Lung (tissue), 12 donors: ENCODE results near the gene EXOC6. TPM values are rescaled to one million over a fixed set of nuclear protein-coding genes. Genes with fewer than 3 reads are reported as not detected.

Experiments used
- ATAC-seq: fragments of 200-7000 bp; cut with Tn5 transposase; one replicate; pipeline ENCODE4 v1.9.1; 2020; ENCODE audit warnings: moderate number of reproducible peaks; ENCODE audit not compliant: insufficient read depth, low FRiP score
- DNase-seq, 3 donors: peaks; one replicate each; pipeline ENCODE4 v3.0.0-alpha.2; 2013 to 2017
- H3K27ac ChIP-seq, 2 donors: one replicate each; pipeline ENCODE4 v1.5.1; 2013; ENCODE audit warnings: mild to moderate bottlenecking in 2 of 2, moderate library complexity in 2 of 2, control low read depth in 1 of 2, inconsistent platforms in 1 of 2, low read depth in 1 of 2, low read length in 1 of 2
- H3K27me3 ChIP-seq, 3 donors: one replicate each; pipeline ENCODE4 v1.5.1; 2013; ENCODE audit warnings: low read length in 2 of 3; ENCODE audit not compliant: control insufficient read depth in 3 of 3, insufficient read depth in 3 of 3
- H3K36me3 ChIP-seq, 4 donors: one replicate each; pipeline ENCODE4 v1.5.1; 2013; ENCODE audit warnings: low read length in 4 of 4, mild to moderate bottlenecking in 1 of 4, moderate library complexity in 1 of 4; ENCODE audit not compliant: control insufficient read depth in 4 of 4, insufficient read depth in 4 of 4
- H3K4me1 ChIP-seq, 5 donors: one replicate each; pipeline ENCODE4 v1.5.1; 2013; ENCODE audit warnings: low read length in 5 of 5, mild to moderate bottlenecking in 2 of 5, moderate library complexity in 1 of 5; ENCODE audit not compliant: control insufficient read depth in 5 of 5, insufficient read depth in 5 of 5
- H3K4me3 ChIP-seq: one replicate; pipeline ENCODE4 v1.5.1; 2013; ENCODE audit warnings: mild to moderate bottlenecking, control low read depth, moderate library complexity
- H3K9ac ChIP-seq, 2 donors: one replicate each; pipeline ENCODE4 v1.5.1; 2013; ENCODE audit warnings: low read length in 2 of 2, control low read depth in 1 of 2; ENCODE audit not compliant: insufficient read depth in 1 of 2
- H3K9me3 ChIP-seq, 4 donors: one replicate each; pipeline ENCODE4 v1.5.1; 2013; ENCODE audit warnings: low read length in 3 of 4, mild to moderate bottlenecking in 1 of 4, moderate library complexity in 1 of 4; ENCODE audit not compliant: control insufficient read depth in 4 of 4, insufficient read depth in 3 of 4
- CTCF ChIP-seq: IDR thresholded peaks from 2 replicates; pipeline ENCODE4 v1.5.1; 2012; ENCODE audit warnings: mild to moderate bottlenecking; ENCODE audit errors: control extremely low read depth, extremely low read depth
- WGBS, 2 donors: extraction: QIAGEN DNeasy Blood & Tissue Kit; methylation state at CpG; one replicate each; pipeline ENCODE4 v1.1.7; 2013; 5-methylcytosine and 5-hydroxymethylcytosine counted together
- polyA plus RNA-seq, 2 donors: library from polyadenylated mRNA; stranded (reverse); fragments of 200-250 nt; gene quantifications; one replicate each; pipeline ENCODE4 v1.2.1, GENCODE V29; 2013
- total RNA-seq, 2 donors: library from RNA; depleted of rRNA in 1 of 2; stranded (reverse); fragments of >200 nt in 1 of 2; gene quantifications; one replicate each; pipeline ENCODE4 v1.2.1, GENCODE V29; 2014 to 2021
- donor health status: control.
- donor health status: control.
- donor health status: Bipolar disorder and iron deficiency.
- donor health status: healthy.
- donor health status: DM: yes; HTN: yes; CAD: no.

The EXOC6 gene
- total and polyA plus RNA-seq, 4 donors: 8.6 to 40.1 (median 11.9) TPM

- H3K4me1 ChIP-seq: no peaks in the 10 kb centered on the region
- H3K36me3 ChIP-seq: peaks cover 0 to 7% (median 0%) of the 10 kb centered on the region in 4 donors
- H3K27ac ChIP-seq: no peak overlapping the region
- no peak for ATAC-seq
- TF ChIP-seq CTCF: no peak
- WGBS, 2 donors: 41 to 95% methylated on average over 1 of the region's 1 CpG
- H3K27me3 ChIP-seq: no peaks in the 10 kb centered on the region
- no peak for DNase-seq
- H3K4me3 ChIP-seq: no peak overlapping the region
- H3K9ac ChIP-seq: no peak overlapping the region
- no peaks in the 10 kb centered on the region for H3K9me3 ChIP-seq
Observed at GRCh38 chr10:92931597-92931996, 83.3 kb downstream of the EXOC6 start.

- DNase-seq (no peak), ATAC-seq (no peak)
- peaks cover 0 to 2% (median 0%) of the 10 kb centered on the region in 4 donors for H3K36me3 ChIP-seq
- H3K9ac ChIP-seq: no peak overlapping the region
- H3K4me1 ChIP-seq: no peaks in the 10 kb centered on the region
- no peak overlapping the region for H3K4me3 ChIP-seq
- no peak for TF ChIP-seq CTCF
- no peaks in the 10 kb centered on the region for H3K9me3 ChIP-seq
- H3K27me3 ChIP-seq: no peaks in the 10 kb centered on the region
- H3K27ac ChIP-seq: no peak overlapping the region
Observed at GRCh38 chr10:92937876-92938275, 89.6 kb downstream of the EXOC6 start.

- DNase-seq (no peak), ATAC-seq (no peak)
- H3K4me3 ChIP-seq: no peak overlapping the region
- H3K9me3 ChIP-seq: no peaks in the 10 kb centered on the region
- H3K9ac ChIP-seq: no peak overlapping the region
- no peaks in the 10 kb centered on the region for H3K27me3 ChIP-seq
- H3K27ac ChIP-seq: no peak overlapping the region
- TF ChIP-seq CTCF: no peak
- no peaks in the 10 kb centered on the region for H3K4me1 ChIP-seq
- H3K36me3 ChIP-seq: peaks cover 0 to 2% (median 0%) of the 10 kb centered on the region in 4 donors
- WGBS, 2 donors: 89 to 91% methylated on average over 1 of the region's 1 CpG
Observed at GRCh38 chr10:92938841-92939240, 90.5 kb downstream of the EXOC6 start.

- Histone ChIP-seq H3K9me3 (no peaks in the 10 kb centered on the region), H3K36me3 (peaks cover 0 to 4% (median 2%) of the 10 kb centered on the region in 4 donors), H3K27me3 (no peaks in the 10 kb centered on the region), H3K4me3 (no peak overlapping the region), H3K4me1 (no peaks in the 10 kb centered on the region), H3K27ac (no peak overlapping the region), H3K9ac (no peak overlapping the region)
- no peak for TF ChIP-seq CTCF
- ATAC-seq (no peak), DNase-seq (no peak)
Observed at GRCh38 chr10:92942226-92942625, 93.9 kb downstream of the EXOC6 start.
